NB4 (cell line): ENCODE results near the gene ZMYM2.

Experiments used
- CTCF ChIP-seq: IDR thresholded peaks from one replicate; pipeline ENCODE4 v1.5.1; 2012; ENCODE audit warnings: low read depth, low read length
- POLR2A ChIP-seq: IDR thresholded peaks from 2 replicates; pipeline ENCODE4 v1.6.1; 2011; ENCODE audit warnings: mild to moderate bottlenecking; ENCODE audit not compliant: insufficient read length; ENCODE audit errors: extremely low read depth
- TF ChIP-seq, protein P1 (sequence below): IDR thresholded peaks from 2 replicates; pipeline ENCODE4 v1.6.1; 2011; ENCODE audit warnings: low read depth, low read length

GRCh38 chr13:20033486-20033885 is 75.0 kb downstream of the ZMYM2 start:
- no peak for TF ChIP-seq CTCF
- no peak for TF ChIP-seq POLR2A
- TF ChIP-seq, protein P1, sequence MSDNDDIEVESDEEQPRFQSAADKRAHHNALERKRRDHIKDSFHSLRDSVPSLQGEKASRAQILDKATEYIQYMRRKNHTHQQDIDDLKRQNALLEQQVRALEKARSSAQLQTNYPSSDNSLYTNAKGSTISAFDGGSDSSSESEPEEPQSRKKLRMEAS, result no peak
